SH-SY5Y (cell line): ENCODE data around the gene RAPGEF5.

Experiments used
- GATA2 ChIP-seq: IDR thresholded peaks from 2 replicates; pipeline ENCODE4 v1.6.1; 2011; ENCODE audit warnings: mild to moderate bottlenecking, low read depth, low read length
- GATA3 ChIP-seq: IDR thresholded peaks from 2 replicates; pipeline ENCODE4 v1.6.1; 2011; ENCODE audit warnings: low read depth, mild to moderate bottlenecking, low read length, moderate library complexity

RAPGEF5 gene

GRCh38 chr7:22074897-22075296 is 282.1 kb downstream of the RAPGEF5 start:
- TF ChIP-seq GATA2 (no peak), GATA3 (no peak)
